ENCODE measurements around the gene ABCC11. TPM values are rescaled to one million over a fixed set of nuclear protein-coding genes. Genes with fewer than 3 reads are reported as not detected.

ABCC11 gene
- total and polyA plus RNA-seq, 2 of the 13 experiments (the other 11 are each of a cell fraction or from before 2014, with no cell fraction given) = 1.0 to 1.4 TPM

DNA sequence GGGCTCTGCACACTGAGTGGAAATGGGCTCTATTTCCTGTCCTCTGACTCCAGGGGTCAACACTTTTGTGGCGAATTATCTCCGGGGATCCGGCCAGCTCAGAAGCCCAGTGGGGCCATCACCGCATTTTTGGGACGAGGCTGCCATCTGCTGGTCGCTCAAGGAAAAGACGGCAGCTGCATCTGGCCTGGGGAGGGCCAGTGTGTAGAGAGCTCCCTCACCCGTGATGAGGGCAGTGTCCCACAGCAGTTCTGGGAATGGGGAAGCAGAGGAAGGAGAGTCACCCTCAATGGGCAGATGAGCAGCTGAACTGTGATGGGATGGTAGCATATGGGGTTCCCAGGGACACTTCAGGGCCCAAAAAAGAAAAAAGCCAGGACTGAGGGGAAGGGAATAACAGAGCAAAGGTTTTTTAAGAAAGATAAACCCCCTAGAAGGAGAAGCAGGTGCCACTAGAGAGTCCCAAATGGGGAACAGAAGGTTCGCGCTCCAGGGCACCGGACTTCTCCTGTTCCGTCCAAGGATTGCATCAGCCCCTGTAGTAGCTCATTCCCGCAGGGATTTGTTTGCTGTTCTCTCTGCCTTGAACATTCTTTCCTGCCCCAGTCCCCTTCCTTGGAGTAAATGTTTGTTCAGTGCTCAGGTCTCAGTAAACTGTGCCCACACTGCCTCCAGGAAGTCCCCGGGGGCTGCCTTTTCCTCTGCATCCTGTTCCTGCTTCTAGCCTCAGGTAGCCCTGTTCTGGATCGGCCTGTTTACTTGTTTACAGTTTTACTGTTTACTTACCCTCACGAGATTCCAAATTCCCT lies 82.2 kb downstream of the ABCC11 start:
- no peaks in the 10 kb centered on the region for H3K36me3 ChIP-seq (replicated peaks in 1 of 2; ENCODE audit: control insufficient read depth in 1 of 2, insufficient read depth in 2 of 2, low read length in 2 of 2)
- H2AFZ ChIP-seq (ENCODE audit: low read length) = peak overlapping the region; percentile 72
- POLR2A ChIA-PET = interaction anchor here (0.7 to 3.1 kb wide), 17 partner anchors 13 to 1311 kb away, joined by 3 to 26 read pairs (median 5); partner anchors contain the start of genes DNAJA2, GPT2, LONP2 and NETO2
- DNase-seq (ENCODE audit: low spot score) (peak; percentile 82), FAIRE-seq (peak; percentile 78), ATAC-seq (peak; percentile 89)
- peak overlapping the region; percentile 48 for H3K27ac ChIP-seq (ENCODE audit: extremely low read length, insufficient read depth, low read length)
- CTCF ChIA-PET (ENCODE audit: low intra/inter-chr PET ratio, low total read pairs) = interaction anchor here (0.6 to 2.3 kb wide), 9 partner anchors 9 to 1217 kb away, joined by 3 to 21 read pairs (median 8); partner anchors contain the start of genes ABCC12 and NETO2
- peak overlapping the region; percentile 96 for H3K4me2 ChIP-seq (ENCODE audit: low read depth, low read length)
- H4K20me1 ChIP-seq (ENCODE audit: insufficient read depth, low read length) = no peaks in the 10 kb centered on the region
- H3K27me3 ChIP-seq (ENCODE audit: control insufficient read depth in 1 of 2, insufficient read depth in 2 of 2, low read length in 2 of 2) = 0 out of 5 replicates have a peak, but pooled peaks cover 0 to 4% of the 10 kb centered on the region in 2 experiments
- H3K4me3 ChIP-seq (replicated peaks in 1 of 3; ENCODE audit: insufficient read depth in 1 of 3, low read depth in 2 of 3, low read length in 3 of 3) = peak overlapping the region; percentile 48 to 68 (median 53)
- peaks cover 36% of the 10 kb centered on the region for H3K4me1 ChIP-seq (ENCODE audit: insufficient read depth, low read length)
- H3K9ac ChIP-seq (ENCODE audit: insufficient read depth, low read depth, low read length) = peak overlapping the region; percentile 65
- intact Hi-C loops (cut with micrococcal nuclease; ENCODE audit: unreplicated experiment) = loop anchor here (1.0 to 2.0 kb wide), 5 partner anchors 40 to 1217 kb away; partner anchors contain the start of gene NETO2
- H3K79me2 ChIP-seq (ENCODE audit: insufficient read depth, low read length) = no peaks in the 10 kb centered on the region
- in situ Hi-C loops (cut with HindIII; ENCODE audit: extremely low pct_ligation_motif_present, low pct_unique_long_range_greater_than_20kb) = loop anchor here (5.0 to 10.0 kb wide), 3 partner anchors 1023 to 1220 kb away; partner anchors contain the start of gene NETO2
- 2% methylated on average over 16 of the region's 16 CpGs for WGBS (ENCODE audit: low lambda C conversion rate)
- no TSS peak for BruUV-seq (replicated peaks)
- H3K9me3 ChIP-seq (ENCODE audit: low read length) = no peaks in the 10 kb centered on the region
- no peak for TF ChIP-seq PHF20 (CRISPR knock-in tag; IDR thresholded peaks at IDR 0.05)
- TF ChIP-seq GLI4 (CRISPR knock-in tag; IDR thresholded peaks at IDR 0.05; ENCODE audit: borderline replicate concordance) = no peak
- TF ChIP-seq GABPA (IDR thresholded peaks at IDR 0.05; ENCODE audit: low read depth, low read length) = no peak
- peak; percentile 68 for TF ChIP-seq GABPA (CRISPR knock-in tag; IDR thresholded peaks at IDR 0.05; ENCODE audit: low read depth)
- TF ChIP-seq, protein P1, sequence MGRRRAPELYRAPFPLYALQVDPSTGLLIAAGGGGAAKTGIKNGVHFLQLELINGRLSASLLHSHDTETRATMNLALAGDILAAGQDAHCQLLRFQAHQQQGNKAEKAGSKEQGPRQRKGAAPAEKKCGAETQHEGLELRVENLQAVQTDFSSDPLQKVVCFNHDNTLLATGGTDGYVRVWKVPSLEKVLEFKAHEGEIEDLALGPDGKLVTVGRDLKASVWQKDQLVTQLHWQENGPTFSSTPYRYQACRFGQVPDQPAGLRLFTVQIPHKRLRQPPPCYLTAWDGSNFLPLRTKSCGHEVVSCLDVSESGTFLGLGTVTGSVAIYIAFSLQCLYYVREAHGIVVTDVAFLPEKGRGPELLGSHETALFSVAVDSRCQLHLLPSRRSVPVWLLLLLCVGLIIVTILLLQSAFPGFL (CRISPR knock-in tag; IDR thresholded peaks at IDR 0.05) = no peak
- no peak for TF ChIP-seq ZNF670 (CRISPR knock-in tag; IDR thresholded peaks at IDR 0.05; ENCODE audit: borderline replicate concordance)
- TF ChIP-seq, protein P2, sequence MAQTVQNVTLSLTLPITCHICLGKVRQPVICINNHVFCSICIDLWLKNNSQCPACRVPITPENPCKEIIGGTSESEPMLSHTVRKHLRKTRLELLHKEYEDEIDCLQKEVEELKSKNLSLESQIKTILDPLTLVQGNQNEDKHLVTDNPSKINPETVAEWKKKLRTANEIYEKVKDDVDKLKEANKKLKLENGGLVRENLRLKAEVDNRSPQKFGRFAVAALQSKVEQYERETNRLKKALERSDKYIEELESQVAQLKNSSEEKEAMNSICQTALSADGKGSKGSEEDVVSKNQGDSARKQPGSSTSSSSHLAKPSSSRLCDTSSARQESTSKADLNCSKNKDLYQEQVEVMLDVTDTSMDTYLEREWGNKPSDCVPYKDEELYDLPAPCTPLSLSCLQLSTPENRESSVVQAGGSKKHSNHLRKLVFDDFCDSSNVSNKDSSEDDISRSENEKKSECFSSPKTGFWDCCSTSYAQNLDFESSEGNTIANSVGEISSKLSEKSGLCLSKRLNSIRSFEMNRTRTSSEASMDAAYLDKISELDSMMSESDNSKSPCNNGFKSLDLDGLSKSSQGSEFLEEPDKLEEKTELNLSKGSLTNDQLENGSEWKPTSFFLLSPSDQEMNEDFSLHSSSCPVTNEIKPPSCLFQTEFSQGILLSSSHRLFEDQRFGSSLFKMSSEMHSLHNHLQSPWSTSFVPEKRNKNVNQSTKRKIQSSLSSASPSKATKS (CRISPR knock-in tag; IDR thresholded peaks at IDR 0.05) = 0 out of 2 replicates have a peak, but pooled peaks have one; percentile 93
- TF ChIP-seq TCF12 (IDR thresholded peaks at IDR 0.05) = no peak
- TF ChIP-seq TCF12 (CRISPR knock-in tag; IDR thresholded peaks at IDR 0.05) = 0 out of 2 replicates have a peak, but pooled peaks have one; percentile 6
- no peak for TF ChIP-seq HOXA9 (CRISPR knock-in tag; IDR thresholded peaks at IDR 0.05; ENCODE audit: borderline replicate concordance)
- TF ChIP-seq HNRNPLL (IDR thresholded peaks at IDR 0.05; ENCODE audit: low read depth, low read length, poor library complexity, severe bottlenecking) = no peak
- peak; percentile 33; the same call in 1 of the 2 replicates for TF ChIP-seq ZFX (CRISPR knock-in tag; IDR thresholded peaks at IDR 0.05; ENCODE audit: low read depth)
- TF ChIP-seq RAD21 (CRISPR knock-in tag; IDR thresholded peaks at IDR 0.05) = peak; percentile 96
- TF ChIP-seq, protein P3, sequence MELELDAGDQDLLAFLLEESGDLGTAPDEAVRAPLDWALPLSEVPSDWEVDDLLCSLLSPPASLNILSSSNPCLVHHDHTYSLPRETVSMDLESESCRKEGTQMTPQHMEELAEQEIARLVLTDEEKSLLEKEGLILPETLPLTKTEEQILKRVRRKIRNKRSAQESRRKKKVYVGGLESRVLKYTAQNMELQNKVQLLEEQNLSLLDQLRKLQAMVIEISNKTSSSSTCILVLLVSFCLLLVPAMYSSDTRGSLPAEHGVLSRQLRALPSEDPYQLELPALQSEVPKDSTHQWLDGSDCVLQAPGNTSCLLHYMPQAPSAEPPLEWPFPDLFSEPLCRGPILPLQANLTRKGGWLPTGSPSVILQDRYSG (CRISPR knock-in tag; IDR thresholded peaks at IDR 0.05) = no peak
- TF ChIP-seq CHD4 (IDR thresholded peaks at IDR 0.05; ENCODE audit: borderline replicate concordance, low read length) = no peak
- TF ChIP-seq, protein P4, sequence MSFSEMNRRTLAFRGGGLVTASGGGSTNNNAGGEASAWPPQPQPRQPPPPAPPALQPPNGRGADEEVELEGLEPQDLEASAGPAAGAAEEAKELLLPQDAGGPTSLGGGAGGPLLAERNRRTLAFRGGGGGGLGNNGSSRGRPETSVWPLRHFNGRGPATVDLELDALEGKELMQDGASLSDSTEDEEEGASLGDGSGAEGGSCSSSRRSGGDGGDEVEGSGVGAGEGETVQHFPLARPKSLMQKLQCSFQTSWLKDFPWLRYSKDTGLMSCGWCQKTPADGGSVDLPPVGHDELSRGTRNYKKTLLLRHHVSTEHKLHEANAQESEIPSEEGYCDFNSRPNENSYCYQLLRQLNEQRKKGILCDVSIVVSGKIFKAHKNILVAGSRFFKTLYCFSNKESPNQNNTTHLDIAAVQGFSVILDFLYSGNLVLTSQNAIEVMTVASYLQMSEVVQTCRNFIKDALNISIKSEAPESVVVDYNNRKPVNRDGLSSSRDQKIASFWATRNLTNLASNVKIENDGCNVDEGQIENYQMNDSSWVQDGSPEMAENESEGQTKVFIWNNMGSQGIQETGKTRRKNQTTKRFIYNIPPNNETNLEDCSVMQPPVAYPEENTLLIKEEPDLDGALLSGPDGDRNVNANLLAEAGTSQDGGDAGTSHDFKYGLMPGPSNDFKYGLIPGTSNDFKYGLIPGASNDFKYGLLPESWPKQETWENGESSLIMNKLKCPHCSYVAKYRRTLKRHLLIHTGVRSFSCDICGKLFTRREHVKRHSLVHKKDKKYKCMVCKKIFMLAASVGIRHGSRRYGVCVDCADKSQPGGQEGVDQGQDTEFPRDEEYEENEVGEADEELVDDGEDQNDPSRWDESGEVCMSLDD (CRISPR knock-in tag; IDR thresholded peaks at IDR 0.05; ENCODE audit: borderline replicate concordance) = no peak

Measured in HepG2 (cell line).